NT2/D1 (cell line): ENCODE measurements around the gene CDH22.

Source experiments
- DNase-seq: peaks from one replicate; pipeline ENCODE4 v3.0.0-alpha.2; 2011; ENCODE audit warnings: low read depth, low spot score
- H3K27me3 ChIP-seq: 2 replicates; pipeline ENCODE4 v1.6.0; 2011; ENCODE audit warnings: mild to moderate bottlenecking; ENCODE audit not compliant: insufficient read length, insufficient read depth
- H3K36me3 ChIP-seq: 2 replicates; pipeline ENCODE4 v1.6.1; 2011; ENCODE audit warnings: mild to moderate bottlenecking, low read length, mixed read lengths; ENCODE audit not compliant: insufficient read depth, insufficient read length
- H3K4me1 ChIP-seq: 2 replicates; pipeline ENCODE4 v1.5.1; 2011; ENCODE audit not compliant: insufficient read depth, insufficient read length
- H3K4me3 ChIP-seq: 2 replicates; pipeline ENCODE4 v1.5.1; 2011; ENCODE audit warnings: low read depth; ENCODE audit not compliant: insufficient read length
- H3K9ac ChIP-seq: 2 replicates; pipeline ENCODE4 v1.6.0; 2011; ENCODE audit warnings: low read depth; ENCODE audit not compliant: insufficient read length
- H3K9me3 ChIP-seq: 2 replicates; pipeline ENCODE4 v1.5.1; 2011; ENCODE audit warnings: mild to moderate bottlenecking, low read length; ENCODE audit not compliant: insufficient read depth
- SUZ12 ChIP-seq: IDR thresholded peaks from 2 replicates; pipeline ENCODE4 v1.6.1; 2011; ENCODE audit not compliant: insufficient read length, insufficient read depth; ENCODE audit errors: extremely low read depth
- YY1 ChIP-seq: IDR thresholded peaks from 2 replicates; pipeline ENCODE4 v1.6.1; 2011; ENCODE audit not compliant: insufficient read length, insufficient read depth
- ZNF274 ChIP-seq: IDR thresholded peaks from 2 replicates; pipeline ENCODE4 v1.6.1; 2011; ENCODE audit warnings: mild to moderate bottlenecking, low read depth, low read length

CDH22 gene

GRCh38 chr20:46243707-46244628 is 64.3 kb downstream of the CDH22 start:
- TF ChIP-seq ZNF274 (no peak), SUZ12 (no peak), YY1 (no peak)
- no peak overlapping the region for H3K9ac ChIP-seq
- H3K4me1 ChIP-seq, result peaks cover 12% of the 10 kb centered on the region
- no peaks in the 10 kb centered on the region for H3K9me3 ChIP-seq
- no peak overlapping the region for H3K4me3 ChIP-seq
- H3K36me3 ChIP-seq, result no peaks in the 10 kb centered on the region
- peaks cover 22% of the 10 kb centered on the region for H3K27me3 ChIP-seq
- no peak for DNase-seq

GRCh38 chr20:46242390-46242789 is 65.9 kb downstream of the CDH22 start:
- Histone ChIP-seq H3K9ac (no peak overlapping the region), H3K4me1 (peaks cover 17% of the 10 kb centered on the region), H3K4me3 (no peak overlapping the region), H3K9me3 (no peaks in the 10 kb centered on the region), H3K36me3 (no peaks in the 10 kb centered on the region), H3K27me3 (peaks cover 21% of the 10 kb centered on the region)
- TF ChIP-seq ZNF274 (no peak), YY1 (no peak), SUZ12 (no peak)
- DNase-seq, result no peak

- peaks cover 24% of the 10 kb centered on the region for H3K27me3 ChIP-seq
- H3K36me3 ChIP-seq, result no peaks in the 10 kb centered on the region
- no peak overlapping the region for H3K9ac ChIP-seq
- no peaks in the 10 kb centered on the region for H3K9me3 ChIP-seq
- TF ChIP-seq ZNF274, result no peak
- TF ChIP-seq YY1, result no peak
- TF ChIP-seq SUZ12, result no peak
- H3K4me3 ChIP-seq, result no peak overlapping the region
- DNase-seq, result no peak
- H3K4me1 ChIP-seq, result peaks cover 18% of the 10 kb centered on the region
These were observed 67.4 kb downstream of the CDH22 start for GRCh38 chr20:46240881-46241280.

DNA sequence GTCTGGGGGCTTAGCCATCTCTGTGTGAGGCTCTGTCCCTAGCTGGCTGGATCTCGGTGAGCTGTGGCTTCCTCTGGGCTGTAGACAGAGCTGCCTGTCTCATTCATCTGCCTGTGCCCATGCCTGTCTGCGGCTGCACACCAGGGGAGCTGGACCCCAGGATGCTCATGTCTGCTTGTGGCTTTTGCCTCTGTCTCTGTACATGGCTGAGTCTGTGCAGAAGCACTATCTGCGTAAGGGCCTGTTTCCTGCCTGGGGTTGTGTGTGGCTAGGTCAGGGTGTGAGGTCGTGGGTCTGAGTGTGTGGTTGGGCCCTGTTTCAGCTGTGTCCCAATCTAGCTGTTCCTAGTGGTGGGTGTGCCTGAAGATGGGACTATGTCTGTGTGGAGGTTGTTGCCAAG is 68.2 kb downstream of the CDH22 start:
- H3K9ac ChIP-seq, result no peak overlapping the region
- no peaks in the 10 kb centered on the region for H3K9me3 ChIP-seq
- H3K4me1 ChIP-seq, result peaks cover 18% of the 10 kb centered on the region
- DNase-seq, result no peak
- H3K4me3 ChIP-seq, result no peak overlapping the region
- TF ChIP-seq SUZ12 (no peak), ZNF274 (no peak), YY1 (no peak)
- no peaks in the 10 kb centered on the region for H3K36me3 ChIP-seq
- H3K27me3 ChIP-seq, result peaks cover 32% of the 10 kb centered on the region

DNA sequence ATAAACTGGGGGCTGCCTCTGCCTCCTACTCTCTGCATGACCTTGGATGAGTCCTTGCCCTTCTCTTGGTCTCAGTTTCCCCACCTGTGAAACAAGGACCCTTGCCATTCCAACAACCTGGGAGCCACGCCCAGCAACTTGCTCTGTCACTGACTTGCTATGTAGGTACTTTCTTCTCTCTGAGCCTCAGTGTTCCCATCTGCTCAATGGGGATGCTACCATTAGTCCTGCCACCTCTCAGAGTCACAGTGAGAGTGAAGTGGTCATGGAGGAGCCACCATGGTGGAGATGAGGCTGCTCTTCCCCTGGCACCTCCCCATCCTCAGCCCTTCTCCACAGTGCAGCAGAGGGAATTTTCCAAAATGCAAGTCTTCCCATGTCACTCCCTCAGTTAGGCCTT is 70.6 kb downstream of the CDH22 start:
- no peak for DNase-seq
- Histone ChIP-seq H3K36me3 (no peaks in the 10 kb centered on the region), H3K9ac (no peak overlapping the region), H3K9me3 (no peaks in the 10 kb centered on the region), H3K4me1 (peaks cover 18% of the 10 kb centered on the region), H3K27me3 (peaks cover 45% of the 10 kb centered on the region), H3K4me3 (no peak overlapping the region)
- TF ChIP-seq YY1, result no peak
- no peak for TF ChIP-seq SUZ12
- no peak for TF ChIP-seq ZNF274

- no peaks in the 10 kb centered on the region for H3K36me3 ChIP-seq
- peaks cover 14% of the 10 kb centered on the region for H3K4me1 ChIP-seq
- H3K9ac ChIP-seq, result no peak overlapping the region
- no peak overlapping the region for H3K4me3 ChIP-seq
- H3K9me3 ChIP-seq, result no peaks in the 10 kb centered on the region
- TF ChIP-seq ZNF274 (no peak), YY1 (no peak), SUZ12 (no peak)
- H3K27me3 ChIP-seq, result peaks cover 48% of the 10 kb centered on the region
- DNase-seq, result no peak
These were observed 71.1 kb downstream of the CDH22 start for GRCh38 chr20:46237227-46237626.

DNA sequence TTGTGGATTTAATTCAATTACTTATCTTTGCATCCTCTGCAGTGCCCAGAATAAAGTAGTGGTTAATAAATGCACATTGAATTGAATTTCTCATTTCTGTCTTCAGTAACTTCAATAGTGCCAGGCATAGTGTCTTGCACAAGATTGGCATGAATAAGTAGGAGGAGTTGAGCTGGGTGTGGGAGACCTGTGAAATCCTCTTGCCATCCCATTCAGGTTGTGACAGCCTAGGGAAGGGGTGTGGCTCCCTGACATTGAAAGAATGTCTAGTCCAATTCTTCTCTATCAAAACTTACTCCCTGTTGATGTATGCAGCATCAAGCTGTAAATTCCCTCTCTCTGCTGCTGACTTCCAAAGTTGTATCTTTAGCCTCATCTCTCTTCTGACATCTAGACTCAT is 73.2 kb downstream of the CDH22 start:
- TF ChIP-seq YY1 (no peak), SUZ12 (no peak), ZNF274 (no peak)
- H3K36me3 ChIP-seq, result no peaks in the 10 kb centered on the region
- no peak overlapping the region for H3K9ac ChIP-seq
- H3K27me3 ChIP-seq, result peaks cover 48% of the 10 kb centered on the region
- H3K4me3 ChIP-seq, result no peak overlapping the region
- H3K9me3 ChIP-seq, result no peaks in the 10 kb centered on the region
- no peak for DNase-seq
- peaks cover 5% of the 10 kb centered on the region for H3K4me1 ChIP-seq
